ENCODE results near the gene ARMC9. TPM values are rescaled to one million over a fixed set of nuclear protein-coding genes. Genes with fewer than 3 reads are reported as not detected.

Gene ARMC9
- total and polyA plus RNA-seq, 2 experiments from 2014 or later, result 15.1 to 17.3 TPM

GRCh38 chr2:231199219-231199618 is 788 bp downstream of the ARMC9 start:
- in situ Hi-C loops (cut with MboI), result loop anchor here (10.0 kb wide), 1 partner anchor 94 kb away; no protein-coding TSS in a partner anchor
- H3K9me2 ChIP-seq (ENCODE audit: insufficient read depth), result no peaks in the 10 kb centered on the region
- peak; percentile 84 for DNase-seq
- peaks cover 47% of the 10 kb centered on the region for H3K79me2 ChIP-seq (ENCODE audit: insufficient read depth)
- peaks cover 6% of the 10 kb centered on the region for H3F3A ChIP-seq (ENCODE audit: insufficient read depth)
- no peaks in the 10 kb centered on the region for H3K36me3 ChIP-seq (ENCODE audit: low read depth)
- H3K9ac ChIP-seq, result peak overlapping the region; percentile 81
- peak overlapping the region; percentile 96 for H2AFZ ChIP-seq
- 2% methylated on average over 5 of the region's 5 CpGs for WGBS, 2 experiments (ENCODE audit: low coverage in 1 of 2, low lambda C conversion rate in 2 of 2, missing lambda C conversion rate in 2 of 2)
- no peaks in the 10 kb centered on the region for H3K27me3 ChIP-seq (replicated peaks; ENCODE audit: insufficient read depth)
- H3K27ac ChIP-seq, result peak overlapping the region; percentile 75
- H3K4me1 ChIP-seq (ENCODE audit: insufficient read depth), result peaks cover 25% of the 10 kb centered on the region
- peak overlapping the region; percentile 90 for H3K4me3 ChIP-seq
- no peaks in the 10 kb centered on the region for H3K9me3 ChIP-seq (ENCODE audit: low read depth)
- TF ChIP-seq EZH2phosphoT487 (IDR thresholded peaks at IDR 0.05; ENCODE audit: insufficient read depth, low read depth) (no peak), EZH2 (IDR thresholded peaks at IDR 0.05; ENCODE audit: insufficient read depth, poor library complexity, severe bottlenecking) (no peak)
- H3K4me2 ChIP-seq (ENCODE audit: unreplicated experiment), result peak overlapping the region; percentile 95
- H4K20me1 ChIP-seq (ENCODE audit: insufficient read depth), result no peaks in the 10 kb centered on the region

DNA sequence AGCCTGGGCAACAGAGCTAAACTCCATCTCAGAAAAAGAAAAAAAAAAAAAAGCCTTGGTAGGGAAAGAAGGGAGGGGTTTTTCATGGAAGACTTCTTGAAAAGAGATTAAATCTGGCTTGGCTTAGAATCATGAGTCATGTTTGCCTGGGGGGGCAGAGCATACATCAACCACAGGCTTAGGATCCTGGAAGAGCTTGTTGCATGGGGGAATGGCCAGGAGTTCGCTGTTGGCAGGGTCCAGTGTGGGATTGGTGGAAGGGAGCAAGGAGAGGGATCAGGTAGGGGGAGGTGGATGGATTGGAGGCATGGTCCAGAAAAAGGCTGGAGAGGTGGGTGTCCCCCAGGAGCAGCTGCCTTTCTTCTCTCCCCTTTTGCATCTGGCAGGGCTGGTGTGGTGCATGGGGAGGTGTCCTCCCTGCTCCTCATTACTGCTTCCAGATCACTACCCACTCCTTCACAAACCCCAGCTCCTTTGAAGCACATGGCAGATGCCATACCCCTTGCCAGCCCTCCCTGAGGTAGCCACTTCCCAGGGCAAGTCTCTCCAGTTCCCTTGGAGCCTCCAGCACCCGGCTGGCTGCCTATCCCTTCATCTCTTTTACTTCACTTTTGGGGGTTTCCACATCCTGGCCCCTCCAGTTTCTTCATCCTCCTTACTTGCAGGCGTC is 2.5 kb downstream of the ARMC9 start:
- Histone ChIP-seq H3F3A (ENCODE audit: insufficient read depth) (peaks cover 6% of the 10 kb centered on the region), H3K4me2 (ENCODE audit: unreplicated experiment) (peak overlapping the region; percentile 95), H3K27ac (no peak overlapping the region), H3K4me3 (0 out of 2 replicates have a peak overlapping the region, but pooled peaks have one; percentile 90), H3K79me2 (ENCODE audit: insufficient read depth) (peaks cover 63% of the 10 kb centered on the region), H3K27me3 (replicated peaks; ENCODE audit: insufficient read depth) (no peaks in the 10 kb centered on the region), H3K4me1 (ENCODE audit: insufficient read depth) (peaks cover 25% of the 10 kb centered on the region), H3K9me2 (ENCODE audit: insufficient read depth) (no peaks in the 10 kb centered on the region), H3K36me3 (ENCODE audit: low read depth) (no peaks in the 10 kb centered on the region), H3K9me3 (ENCODE audit: low read depth) (no peaks in the 10 kb centered on the region), H4K20me1 (ENCODE audit: insufficient read depth) (no peaks in the 10 kb centered on the region), H2AFZ (no peak overlapping the region), H3K9ac (no peak overlapping the region)
- 89 to 94% methylated on average over 3 of the region's 3 CpGs for WGBS, 2 experiments (ENCODE audit: low coverage in 1 of 2, low lambda C conversion rate in 2 of 2, missing lambda C conversion rate in 2 of 2)
- TF ChIP-seq EZH2phosphoT487 (IDR thresholded peaks at IDR 0.05; ENCODE audit: insufficient read depth, low read depth) (no peak), EZH2 (IDR thresholded peaks at IDR 0.05; ENCODE audit: insufficient read depth, poor library complexity, severe bottlenecking) (no peak)
- DNase-seq, result peak; percentile 75
- in situ Hi-C loops (cut with MboI), result no loop called here

DNA sequence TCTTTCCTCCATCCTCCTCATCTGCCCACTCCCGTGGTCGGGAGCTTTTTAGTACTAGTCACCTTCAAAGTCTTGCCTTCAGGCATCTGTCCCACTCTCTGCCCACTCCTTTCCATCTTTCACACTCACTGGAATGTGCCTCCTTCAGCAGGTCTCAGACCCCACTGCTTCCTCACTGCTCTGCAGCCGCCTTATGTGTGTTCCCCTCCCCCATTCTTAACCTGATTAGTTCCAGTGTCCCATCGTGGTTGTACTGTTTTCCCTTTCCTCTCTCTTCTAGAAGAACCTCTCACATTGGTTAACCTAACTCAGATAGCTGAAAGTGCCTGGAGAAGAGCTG is 3.0 kb downstream of the ARMC9 start:
- no peak for TF ChIP-seq EZH2phosphoT487 (IDR thresholded peaks at IDR 0.05; ENCODE audit: insufficient read depth, low read depth)
- TF ChIP-seq EZH2 (IDR thresholded peaks at IDR 0.05; ENCODE audit: insufficient read depth, poor library complexity, severe bottlenecking), result no peak
- Histone ChIP-seq H3K79me2 (ENCODE audit: insufficient read depth) (peaks cover 64% of the 10 kb centered on the region), H4K20me1 (ENCODE audit: insufficient read depth) (no peaks in the 10 kb centered on the region), H3K4me1 (ENCODE audit: insufficient read depth) (peaks cover 25% of the 10 kb centered on the region), H3F3A (ENCODE audit: insufficient read depth) (peaks cover 6% of the 10 kb centered on the region), H3K27ac (no peak overlapping the region), H3K9ac (no peak overlapping the region), H3K4me2 (ENCODE audit: unreplicated experiment) (no peak overlapping the region), H3K36me3 (ENCODE audit: low read depth) (no peaks in the 10 kb centered on the region), H3K27me3 (replicated peaks; ENCODE audit: insufficient read depth) (no peaks in the 10 kb centered on the region), H2AFZ (no peak overlapping the region), H3K4me3 (no peak overlapping the region), H3K9me3 (ENCODE audit: low read depth) (no peaks in the 10 kb centered on the region), H3K9me2 (ENCODE audit: insufficient read depth) (no peaks in the 10 kb centered on the region)
- no peak for DNase-seq
- in situ Hi-C loops (cut with MboI), result no loop called here
- WGBS, 2 experiments (ENCODE audit: low coverage in 1 of 2, low lambda C conversion rate in 2 of 2, missing lambda C conversion rate in 2 of 2), result 65 to 72% methylated on average over 4 of the region's 4 CpGs

DNA sequence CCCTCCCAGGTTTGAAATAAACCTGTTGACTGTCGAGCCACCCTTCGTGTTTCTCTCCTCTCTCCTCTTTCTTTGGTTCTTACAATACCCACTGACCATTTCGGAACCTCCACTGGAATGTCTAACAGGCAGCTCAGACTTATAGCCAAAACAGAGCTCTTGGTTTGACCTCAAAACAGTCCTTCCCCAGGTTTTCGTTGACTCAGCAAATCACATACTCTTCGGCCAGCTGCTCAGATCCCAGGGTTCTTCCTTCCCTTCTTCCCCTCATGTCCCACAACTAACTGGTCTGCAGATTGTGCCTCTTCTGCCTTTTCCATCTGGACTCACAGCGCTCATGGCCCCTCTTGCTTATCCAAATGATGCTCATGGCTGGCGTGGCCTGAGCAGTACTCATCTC is 4.7 kb downstream of the ARMC9 start:
- peaks cover 64% of the 10 kb centered on the region for H3K79me2 ChIP-seq (ENCODE audit: insufficient read depth)
- no peak overlapping the region for H3K4me3 ChIP-seq
- no peak overlapping the region for H2AFZ ChIP-seq
- no peak overlapping the region for H3K4me2 ChIP-seq (ENCODE audit: unreplicated experiment)
- DNase-seq, result no peak
- no peaks in the 10 kb centered on the region for H3K27me3 ChIP-seq (replicated peaks; ENCODE audit: insufficient read depth)
- in situ Hi-C loops (cut with MboI), result no loop called here
- no peak for TF ChIP-seq EZH2phosphoT487 (IDR thresholded peaks at IDR 0.05; ENCODE audit: insufficient read depth, low read depth)
- no peak for TF ChIP-seq EZH2 (IDR thresholded peaks at IDR 0.05; ENCODE audit: insufficient read depth, poor library complexity, severe bottlenecking)
- H3K9me2 ChIP-seq (ENCODE audit: insufficient read depth), result no peaks in the 10 kb centered on the region
- H3K36me3 ChIP-seq (ENCODE audit: low read depth), result no peaks in the 10 kb centered on the region
- H3F3A ChIP-seq (ENCODE audit: insufficient read depth), result peaks cover 6% of the 10 kb centered on the region
- peaks cover 25% of the 10 kb centered on the region for H3K4me1 ChIP-seq (ENCODE audit: insufficient read depth)
- no peak overlapping the region for H3K9ac ChIP-seq
- no peaks in the 10 kb centered on the region for H4K20me1 ChIP-seq (ENCODE audit: insufficient read depth)
- no peaks in the 10 kb centered on the region for H3K9me3 ChIP-seq (ENCODE audit: low read depth)
- no peak overlapping the region for H3K27ac ChIP-seq
- WGBS, 2 experiments (ENCODE audit: low coverage in 1 of 2, low lambda C conversion rate in 2 of 2, missing lambda C conversion rate in 2 of 2), result 98 to 99% methylated on average over 7 of the region's 7 CpGs
